Tibial artery (tissue), 4 donors: ENCODE data around the gene TCF19.
A peak's percentile ranks its signal among the peaks of the same experiment; 100 is the strongest.
"Not testable (repeated sequence)": the region's sequence is repeated elsewhere in the genome, so short reads cannot be mapped to it uniquely, and the experiment has no call there.

Experiments
- DNase-seq, 2 donors: peaks; one replicate each; pipeline ENCODE4 v3.0.0-alpha.2; 2019
- H3K27ac ChIP-seq, 2 donors: fragments of 200-600 bp; sonication (generic) in 1 of 2; 1 replicate in 1 of 2; 2 replicates in 1 of 2; pipeline ENCODE4 v1.5.1; 2018 to 2019; ENCODE audit warnings: mild to moderate bottlenecking in 1 of 2
- H3K27me3 ChIP-seq, 2 donors: fragments of 200-600 bp; sonication (generic) in 1 of 2; one replicate each; pipeline versions ENCODE4 v1.5.1 to v1.6.0; 2016 to 2019
- H3K36me3 ChIP-seq, 3 donors: fragments of 200-600 bp; sonication (generic) in 2 of 3; one replicate each; pipeline ENCODE4 v1.5.1; 2016 to 2019; ENCODE audit warnings: mild to moderate bottlenecking in 2 of 3
- H3K4me1 ChIP-seq, 4 donors: fragments of 200-600 bp; sonication (generic) in 2 of 4; 1 replicate in 3 of 4; 2 replicates in 1 of 4; pipeline ENCODE4 v1.5.1; 2016 to 2019
- H3K4me3 ChIP-seq, 2 donors: fragments of 200-600 bp; sonication (generic) in 1 of 2; 1 replicate in 1 of 2; 2 replicates in 1 of 2; pipeline ENCODE4 v1.5.1; 2018 to 2019; ENCODE audit warnings: mild to moderate bottlenecking in 2 of 2
- H3K9me3 ChIP-seq, 3 donors: fragments of 200-600 bp; sonication (generic) in 1 of 3; one replicate each; pipeline ENCODE4 v1.5.1; 2016 to 2019
- intact Hi-C: fragments of 100-400 bp; cut with DNase I; formaldehyde crosslinking; loops from one replicate; pipeline ENCODE4 v1.15.0; 2023; ENCODE audit warnings: low total_unique reads
- TF ChIP-seq, protein P1 (sequence below), 2 experiments: fragments of 200-600 bp in 1 of 2; fragments of 450-650 bp in 1 of 2; IDR thresholded peaks; one replicate each; pipeline ENCODE4 v1.5.1; 2017 to 2019; ENCODE audit warnings: antibody characterized with exemption in 2 of 2, mild to moderate bottlenecking in 1 of 2, moderate library complexity in 1 of 2

Gene TCF19

DNA sequence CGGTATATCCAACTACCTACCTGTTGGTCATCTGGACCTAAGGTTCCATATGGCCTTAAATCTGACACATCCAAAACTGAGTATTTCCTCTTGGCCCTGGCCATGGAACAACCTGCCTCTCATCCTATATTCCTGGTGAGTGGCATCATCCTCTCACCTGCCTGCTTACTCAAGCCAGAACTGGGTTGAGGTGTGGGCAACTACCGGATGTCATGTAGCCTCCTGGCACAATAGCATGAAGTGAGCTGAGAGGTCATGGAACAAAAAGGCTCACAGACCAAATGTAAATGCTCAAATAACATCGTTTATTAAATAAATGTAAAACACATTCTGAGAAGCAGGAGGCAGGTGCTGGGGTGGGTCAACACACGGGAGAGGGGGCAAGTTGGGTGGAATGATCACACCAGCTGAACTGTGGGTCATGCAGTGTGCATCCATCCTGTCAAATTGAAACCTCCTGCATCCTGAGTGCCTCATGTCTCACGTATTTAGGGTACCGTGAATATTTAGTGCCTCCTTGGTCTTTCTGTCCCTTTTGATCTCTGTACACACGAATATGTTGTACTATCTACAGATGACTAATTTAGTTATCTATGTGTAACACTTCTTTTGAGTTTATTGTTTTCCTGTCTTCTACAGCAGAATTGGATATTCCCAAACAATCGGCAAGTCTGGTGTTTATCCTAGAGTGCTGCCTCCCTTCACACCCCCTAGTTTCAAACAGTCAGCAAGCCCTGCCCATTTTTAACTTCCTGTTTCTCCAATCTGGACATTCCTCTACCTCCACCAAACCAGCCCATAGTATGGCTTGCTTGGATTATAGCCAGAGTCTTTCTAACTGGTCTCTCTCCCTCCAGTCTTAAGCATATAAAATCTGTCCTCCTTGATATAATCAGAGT, 20.0 kb downstream of the TCF19 start:
- no peak overlapping the region for H3K27ac ChIP-seq
- H3K27me3 ChIP-seq: no peaks in the 10 kb centered on the region
- TF ChIP-seq, protein P1, sequence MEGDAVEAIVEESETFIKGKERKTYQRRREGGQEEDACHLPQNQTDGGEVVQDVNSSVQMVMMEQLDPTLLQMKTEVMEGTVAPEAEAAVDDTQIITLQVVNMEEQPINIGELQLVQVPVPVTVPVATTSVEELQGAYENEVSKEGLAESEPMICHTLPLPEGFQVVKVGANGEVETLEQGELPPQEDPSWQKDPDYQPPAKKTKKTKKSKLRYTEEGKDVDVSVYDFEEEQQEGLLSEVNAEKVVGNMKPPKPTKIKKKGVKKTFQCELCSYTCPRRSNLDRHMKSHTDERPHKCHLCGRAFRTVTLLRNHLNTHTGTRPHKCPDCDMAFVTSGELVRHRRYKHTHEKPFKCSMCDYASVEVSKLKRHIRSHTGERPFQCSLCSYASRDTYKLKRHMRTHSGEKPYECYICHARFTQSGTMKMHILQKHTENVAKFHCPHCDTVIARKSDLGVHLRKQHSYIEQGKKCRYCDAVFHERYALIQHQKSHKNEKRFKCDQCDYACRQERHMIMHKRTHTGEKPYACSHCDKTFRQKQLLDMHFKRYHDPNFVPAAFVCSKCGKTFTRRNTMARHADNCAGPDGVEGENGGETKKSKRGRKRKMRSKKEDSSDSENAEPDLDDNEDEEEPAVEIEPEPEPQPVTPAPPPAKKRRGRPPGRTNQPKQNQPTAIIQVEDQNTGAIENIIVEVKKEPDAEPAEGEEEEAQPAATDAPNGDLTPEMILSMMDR (IDR thresholded peaks at IDR 0.05): no peak
- H3K9me3 ChIP-seq: no peaks in the 10 kb centered on the region
- peaks cover 0 to 9% (median 0%) of the 10 kb centered on the region in 3 donors for H3K36me3 ChIP-seq
- no peak for DNase-seq
- no peak overlapping the region for H3K4me3 ChIP-seq
- intact Hi-C loops: no loop called here
- H3K4me1 ChIP-seq: peaks cover 0 to 11% (median 0%) of the 10 kb centered on the region in 4 donors

DNA sequence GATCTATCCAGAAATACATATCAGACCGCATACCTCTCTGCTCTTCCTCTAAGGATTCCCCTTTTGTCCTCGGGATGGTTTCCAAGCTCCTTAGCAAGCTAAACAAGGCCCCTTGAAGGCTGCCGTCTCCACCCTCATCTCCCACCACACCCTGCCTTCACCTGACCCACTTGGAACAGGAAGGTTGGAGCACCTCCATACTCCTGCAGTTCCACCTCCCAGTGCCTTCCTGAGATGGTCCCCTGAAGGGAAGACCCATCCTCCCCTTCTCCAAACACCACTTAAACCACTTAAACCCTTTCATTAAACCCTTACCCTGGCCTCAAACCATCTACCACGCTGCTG, 20.6 kb downstream of the TCF19 start:
- no peak for DNase-seq
- Histone ChIP-seq H3K27me3 (no peaks in the 10 kb centered on the region), H3K9me3 (no peaks in the 10 kb centered on the region), H3K4me3 (no peak overlapping the region), H3K4me1 (peaks cover 0 to 11% (median 0%) of the 10 kb centered on the region in 4 donors), H3K36me3 (peaks cover 0 to 9% (median 0%) of the 10 kb centered on the region in 3 donors), H3K27ac (no peak overlapping the region)
- intact Hi-C loops: no loop called here
- TF ChIP-seq, protein P1 (IDR thresholded peaks at IDR 0.05): no peak

DNA sequence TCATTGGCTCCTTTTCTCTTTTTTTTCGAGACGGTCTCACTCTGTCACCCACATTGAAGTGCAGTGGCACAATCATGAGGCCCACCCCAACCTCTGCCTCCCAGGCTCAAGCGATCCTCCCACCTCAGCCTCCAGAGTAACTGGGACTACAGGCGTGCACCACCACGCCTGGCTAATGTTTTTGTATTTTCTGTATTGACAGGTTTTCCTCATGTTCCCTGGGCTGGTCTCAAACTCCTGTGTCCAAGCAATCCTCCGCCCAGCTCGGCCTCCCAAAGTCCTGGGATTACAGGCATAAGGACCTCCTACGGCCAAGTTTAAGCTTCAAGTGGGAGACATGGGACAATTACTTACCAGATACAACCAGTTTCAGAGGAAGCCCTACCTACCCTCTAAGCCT, 21.5 kb downstream of the TCF19 start:
- intact Hi-C loops: no loop called here
- Histone ChIP-seq H3K27me3 (no peaks in the 10 kb centered on the region), H3K9me3 (no peaks in the 10 kb centered on the region), H3K4me3 (peak overlapping the region in 1 of 2 donors; percentile 54), H3K4me1 (peaks cover 0 to 11% (median 0%) of the 10 kb centered on the region in 4 donors), H3K36me3 (peaks cover 0 to 9% (median 0%) of the 10 kb centered on the region in 3 donors), H3K27ac (peak overlapping the region in 1 of 2 donors; percentile 72)
- TF ChIP-seq, protein P1 (IDR thresholded peaks at IDR 0.05): no peak
- no peak for DNase-seq

DNA sequence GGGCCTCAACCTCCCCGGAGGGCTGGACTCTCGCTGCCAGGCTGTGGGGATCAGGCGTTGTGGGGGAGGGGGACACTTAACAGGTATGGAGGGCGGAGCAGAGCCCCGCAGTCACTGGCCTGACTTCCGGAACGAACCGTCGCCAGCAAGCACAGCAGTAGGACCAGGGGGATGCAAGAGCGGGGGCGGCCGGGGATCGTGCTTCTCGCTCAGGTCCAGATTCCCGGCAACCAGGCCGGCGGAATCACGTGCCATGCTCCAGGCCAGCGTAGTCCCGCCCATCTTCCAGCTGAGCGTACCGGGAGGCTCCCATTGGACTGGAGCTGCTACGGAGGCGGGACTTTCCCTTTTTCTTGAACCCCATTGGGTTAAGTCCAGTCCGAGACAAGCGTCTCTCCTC, 22.1 kb downstream of the TCF19 start:
- Histone ChIP-seq H3K27me3 (no peaks in the 10 kb centered on the region), H3K27ac (peak overlapping the region in 1 of 2 donors; percentile 72), H3K4me3 (peak overlapping the region; percentile 38 to 54), H3K4me1 (peaks cover 0 to 17% (median 0%) of the 10 kb centered on the region in 4 donors), H3K9me3 (no peaks in the 10 kb centered on the region), H3K36me3 (peaks cover 0 to 9% (median 0%) of the 10 kb centered on the region in 3 donors)
- TF ChIP-seq, protein P1 (IDR thresholded peaks at IDR 0.05): no peak
- DNase-seq: peak; percentile 32 to 92
- intact Hi-C loops: no loop called here

DNA sequence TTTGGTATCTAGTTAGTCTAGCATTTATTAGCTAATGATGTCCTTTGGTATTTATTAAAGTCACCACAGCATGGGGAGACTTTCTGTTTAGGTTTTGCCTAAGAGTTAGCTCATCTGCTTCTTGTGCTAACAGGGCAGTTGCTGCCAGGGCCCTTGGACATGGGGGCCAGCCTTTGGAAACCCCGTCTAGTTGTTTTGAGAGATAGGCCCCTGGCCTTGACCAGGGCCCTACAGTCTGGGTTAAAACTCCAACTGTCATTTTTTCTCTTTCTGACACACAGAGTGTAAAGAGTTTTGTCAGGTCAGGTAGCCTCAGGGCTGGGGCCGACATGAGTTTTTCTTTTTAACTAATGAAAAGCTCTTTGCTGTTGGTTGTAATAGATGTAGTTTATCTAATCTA, 24.9 kb downstream of the TCF19 start:
- H3K36me3 ChIP-seq, H3K27me3 ChIP-seq, H3K4me3 ChIP-seq, intact Hi-C loops, H3K9me3 ChIP-seq, DNase-seq, H3K27ac ChIP-seq: not testable (repeated sequence)
- peaks cover 0 to 18% (median 0%) of the 10 kb centered on the region in 4 donors for H3K4me1 ChIP-seq

DNA sequence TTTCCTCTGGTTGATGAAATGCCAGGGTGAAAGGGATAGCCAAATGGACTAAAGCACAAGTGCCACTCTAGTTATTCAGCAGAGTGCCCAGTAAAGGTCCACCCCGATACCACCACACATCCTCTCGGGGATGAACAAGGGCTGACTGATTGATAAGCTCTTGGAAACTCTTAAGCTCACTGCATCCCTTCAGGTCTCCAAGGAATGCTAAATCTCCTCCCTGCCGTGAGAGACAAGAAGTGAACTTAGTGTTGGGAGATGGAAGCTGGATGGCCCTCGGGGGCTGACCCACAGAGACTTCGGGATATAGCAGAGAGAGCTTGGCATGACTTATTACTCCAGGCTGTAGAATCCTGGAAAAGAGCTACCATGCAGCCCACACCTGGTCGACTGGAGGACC, 25.5 kb downstream of the TCF19 start:
- H3K36me3 ChIP-seq, DNase-seq, intact Hi-C loops, H3K9me3 ChIP-seq, H3K27ac ChIP-seq, H3K4me3 ChIP-seq, H3K27me3 ChIP-seq: not testable (repeated sequence)
- H3K4me1 ChIP-seq: peaks cover 0 to 18% (median 0%) of the 10 kb centered on the region in 4 donors

DNA sequence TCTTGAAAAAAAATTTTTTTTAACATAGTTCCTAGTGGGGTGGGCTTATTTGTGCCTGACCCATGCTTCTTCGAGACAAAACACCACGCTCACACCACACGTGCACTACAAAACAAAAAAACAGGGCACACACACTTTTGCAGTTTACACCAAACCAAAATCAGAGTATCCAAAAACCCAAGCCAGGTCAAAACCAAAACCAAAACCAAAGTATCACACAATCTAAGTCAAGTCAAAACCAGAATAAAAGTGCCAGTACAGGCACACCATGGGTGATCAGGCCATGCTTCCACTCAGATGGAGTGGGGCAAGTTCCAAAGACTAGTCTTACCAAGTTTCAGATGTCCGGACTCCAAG, 27.3 kb downstream of the TCF19 start:
- Histone ChIP-seq H3K4me3 (peak overlapping the region; percentile 37 to 43), H3K4me1 (peaks cover 0 to 11% (median 0%) of the 10 kb centered on the region in 4 donors), H3K27ac (peak overlapping the region; percentile 75 to 89)
- H3K36me3 ChIP-seq, H3K27me3 ChIP-seq, H3K9me3 ChIP-seq, intact Hi-C loops, DNase-seq: not testable (repeated sequence)
